Measurements from ENCODE around the gene PEPD.

GRCh38 chr19:33508941-33509614 lies 12.5 kb downstream of the PEPD start:
- TF ChIP-seq REST (IDR thresholded peaks at IDR 0.05; ENCODE audit: insufficient read depth in 1 of 2, low read depth in 2 of 2, low read length in 2 of 2) (no peak), POLR2AphosphoS5 (IDR thresholded peaks at IDR 0.05; ENCODE audit: low read depth, low read length) (no peak)

Data from PFSK-1 (cell line).